ENCODE data around the gene C3. TPM values are rescaled to one million over a fixed set of nuclear protein-coding genes. Genes with fewer than 3 reads are reported as not detected.
A peak's percentile ranks its signal among the peaks of the same experiment; 100 is the strongest.
"Not testable (repeated sequence)": the region's sequence is repeated elsewhere in the genome, so short reads cannot be mapped to it uniquely, and the experiment has no call there.

Gene C3
- total and polyA plus RNA-seq, 10 donors = 5.8 to 182 (median 27.5) TPM

DNA sequence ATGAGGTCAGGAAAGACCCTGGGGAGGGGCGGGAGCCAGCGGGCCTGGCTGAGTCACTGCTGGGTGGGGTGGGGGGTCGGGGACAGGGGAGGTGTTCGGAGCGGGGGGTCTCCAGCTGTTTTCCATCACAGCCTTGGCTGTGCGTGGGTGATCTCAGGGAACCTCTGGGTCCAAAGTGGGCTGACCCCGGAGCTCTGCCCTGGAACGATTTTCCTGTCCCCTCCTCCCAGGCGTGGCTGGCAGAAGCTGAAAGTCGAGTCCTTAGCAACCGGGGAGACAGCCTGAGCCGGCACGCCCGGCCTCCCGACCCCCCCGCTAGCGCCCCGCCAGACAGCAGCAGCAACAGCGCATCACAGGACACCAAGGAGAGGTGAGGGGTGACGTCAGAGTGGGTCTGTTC, 29.6 kb upstream of the C3 start:
- TF ChIP-seq, protein P1, sequence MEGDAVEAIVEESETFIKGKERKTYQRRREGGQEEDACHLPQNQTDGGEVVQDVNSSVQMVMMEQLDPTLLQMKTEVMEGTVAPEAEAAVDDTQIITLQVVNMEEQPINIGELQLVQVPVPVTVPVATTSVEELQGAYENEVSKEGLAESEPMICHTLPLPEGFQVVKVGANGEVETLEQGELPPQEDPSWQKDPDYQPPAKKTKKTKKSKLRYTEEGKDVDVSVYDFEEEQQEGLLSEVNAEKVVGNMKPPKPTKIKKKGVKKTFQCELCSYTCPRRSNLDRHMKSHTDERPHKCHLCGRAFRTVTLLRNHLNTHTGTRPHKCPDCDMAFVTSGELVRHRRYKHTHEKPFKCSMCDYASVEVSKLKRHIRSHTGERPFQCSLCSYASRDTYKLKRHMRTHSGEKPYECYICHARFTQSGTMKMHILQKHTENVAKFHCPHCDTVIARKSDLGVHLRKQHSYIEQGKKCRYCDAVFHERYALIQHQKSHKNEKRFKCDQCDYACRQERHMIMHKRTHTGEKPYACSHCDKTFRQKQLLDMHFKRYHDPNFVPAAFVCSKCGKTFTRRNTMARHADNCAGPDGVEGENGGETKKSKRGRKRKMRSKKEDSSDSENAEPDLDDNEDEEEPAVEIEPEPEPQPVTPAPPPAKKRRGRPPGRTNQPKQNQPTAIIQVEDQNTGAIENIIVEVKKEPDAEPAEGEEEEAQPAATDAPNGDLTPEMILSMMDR (IDR thresholded peaks at IDR 0.05 in 8 of 11, conservative IDR thresholded peaks at IDR 0.05 in 3 of 11) = no peak
- TF ChIP-seq POLR2AphosphoS5 (IDR thresholded peaks at IDR 0.05) (peak in 1 of 3 donors; percentile 30), POLR2A (IDR thresholded peaks at IDR 0.05) (no peak)
- DNase-seq = no peak
- H3K4me3 ChIP-seq = no peak overlapping the region
- 84 to 90% (median 87%) methylated on average over 9 to 20 of the region's 20 CpGs for WGBS, 5 donors
- H3K9me3 ChIP-seq = no peaks in the 10 kb centered on the region
- H3K27me3 ChIP-seq (replicated peaks in 1 of 7) = no peaks in the 10 kb centered on the region
- H3K27ac ChIP-seq = no peak overlapping the region
- H3K4me1 ChIP-seq = peaks cover 6 to 23% (median 17%) of the 10 kb centered on the region in 6 donors
- intact Hi-C loops (cut with DNase I; ENCODE audit: low total_unique reads) = no loop called here
- H3K36me3 ChIP-seq = peaks cover 0 to 90% (median 60%) of the 10 kb centered on the region in 6 donors

DNA sequence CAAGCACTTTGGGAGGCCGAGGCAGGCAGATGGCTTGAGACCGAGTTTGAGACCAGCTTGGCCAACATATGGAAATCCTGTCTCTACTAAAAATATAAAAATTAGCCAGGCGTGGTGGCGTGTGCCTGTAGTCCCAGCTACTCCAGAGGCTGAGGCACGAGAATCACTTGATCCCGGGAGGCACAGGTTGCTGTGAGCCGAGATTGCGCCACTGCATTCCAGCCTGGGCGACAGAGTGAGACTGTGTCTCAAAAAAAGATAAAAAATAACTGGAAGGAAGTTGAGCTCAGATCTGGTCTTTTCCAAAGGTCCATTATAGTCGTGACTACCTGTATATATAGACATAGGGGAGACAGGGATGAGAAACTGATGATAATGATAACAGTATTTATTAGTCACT, 28.1 kb upstream of the C3 start:
- Histone ChIP-seq H3K36me3 (peaks cover 0 to 92% (median 62%) of the 10 kb centered on the region in 6 donors), H3K4me1 (peaks cover 6 to 32% (median 23%) of the 10 kb centered on the region in 6 donors)
- intact Hi-C loops (cut with DNase I; ENCODE audit: low total_unique reads) = loop anchor here (10.0 kb wide), 1 partner anchor 234 kb away; no protein-coding TSS in a partner anchor
- 91 to 96% (median 93%) methylated on average over 10 of the region's 10 CpGs for whole genome bisulfite sequencing, 5 donors
- not testable (repeated sequence) for H3K27ac ChIP-seq; H3K9me3 ChIP-seq; DNase-seq; H3K4me3 ChIP-seq; H3K27me3 ChIP-seq (replicated peaks in 1 of 7)

DNA sequence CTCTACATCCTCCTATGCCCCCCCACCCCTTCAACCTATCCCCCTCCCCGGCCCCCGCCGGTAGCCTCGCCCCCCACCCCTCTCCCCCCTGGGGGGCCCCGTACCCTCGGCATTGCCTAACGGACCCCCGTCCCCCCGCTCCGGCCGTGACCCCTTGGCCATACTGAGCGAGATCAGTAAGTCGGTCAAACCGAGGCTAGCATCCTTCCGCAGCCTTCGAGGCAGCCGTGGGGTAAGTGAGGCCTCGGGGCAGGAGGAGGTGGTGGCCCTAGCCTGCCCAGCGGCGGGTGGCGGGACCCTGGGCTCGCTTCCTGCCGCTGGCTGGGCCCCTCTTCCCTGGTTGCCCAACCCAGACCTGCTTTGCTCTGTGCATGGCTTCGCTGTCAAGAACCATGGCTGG, 25.5 kb upstream of the C3 start:
- Histone ChIP-seq H3K4me3 (no peak overlapping the region), H3K9me3 (no peaks in the 10 kb centered on the region), H3K27ac (no peak overlapping the region), H3K36me3 (peaks cover 0 to 83% (median 48%) of the 10 kb centered on the region in 6 donors), H3K4me1 (peaks cover 0 to 40% (median 23%) of the 10 kb centered on the region in 6 donors), H3K27me3 (replicated peaks in 1 of 7) (peaks cover 0 to 2% (median 0%) of the 10 kb centered on the region in 7 donors)
- intact Hi-C loops (cut with DNase I; ENCODE audit: low total_unique reads) = loop anchor here (10.0 kb wide), 1 partner anchor 231 kb away; no protein-coding TSS in a partner anchor
- WGBS, 5 donors = 89 to 95% (median 91%) methylated on average over 10 to 24 of the region's 24 CpGs
- TF ChIP-seq, protein P1 (IDR thresholded peaks at IDR 0.05 in 8 of 11, conservative IDR thresholded peaks at IDR 0.05 in 3 of 11) = no peak
- no peak for TF ChIP-seq POLR2AphosphoS5 (IDR thresholded peaks at IDR 0.05)
- TF ChIP-seq POLR2A (IDR thresholded peaks at IDR 0.05) = no peak
- DNase-seq = no peak

DNA sequence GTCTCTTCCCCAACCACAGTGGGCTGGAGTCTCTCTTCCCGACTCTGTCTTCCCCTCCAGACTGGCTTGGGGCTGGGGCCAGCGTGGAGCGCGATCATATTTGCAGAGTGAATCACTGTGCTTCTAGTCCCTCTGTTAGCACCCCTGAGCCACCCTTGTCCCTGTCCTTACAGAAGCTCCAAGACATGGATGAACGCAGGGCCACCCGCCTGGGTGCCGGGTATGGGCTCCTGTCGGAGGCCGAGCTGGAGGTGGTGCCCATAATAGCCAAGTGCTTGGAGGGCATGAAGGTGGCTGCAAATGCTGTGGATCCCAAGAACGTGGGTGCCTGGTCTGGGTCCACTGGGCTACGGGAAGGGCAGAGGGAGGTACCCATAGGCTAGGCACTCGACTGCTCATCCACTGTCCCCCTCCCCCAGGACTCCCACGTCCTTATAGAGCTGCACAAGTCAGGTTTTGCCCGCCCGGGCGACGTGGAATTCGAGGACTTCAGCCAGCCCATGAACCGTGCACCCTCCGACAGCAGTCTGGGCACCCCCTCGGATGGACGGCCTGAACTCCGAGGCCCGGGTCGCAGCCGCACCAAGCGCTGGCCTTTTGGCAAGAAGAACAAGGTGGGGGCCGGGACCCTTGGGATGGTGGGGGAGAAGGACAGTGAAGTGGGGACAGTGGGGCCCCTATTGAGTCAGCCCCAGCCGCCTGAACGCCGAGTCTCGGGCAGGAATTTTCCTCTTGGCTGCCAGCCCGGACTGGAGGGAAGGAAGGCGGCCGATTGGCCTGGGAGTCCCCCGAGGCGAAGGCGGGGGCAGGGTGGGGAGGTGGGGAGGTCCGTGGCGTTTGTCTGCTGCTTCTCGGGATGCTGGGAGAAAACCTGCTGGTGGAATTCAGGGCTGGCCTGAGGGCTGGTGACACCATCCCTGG, 24.2 kb upstream of the C3 start:
- intact Hi-C loops (cut with DNase I; ENCODE audit: low total_unique reads) = loop anchor here (10.0 kb wide), 1 partner anchor 230 kb away; no protein-coding TSS in a partner anchor
- 64 to 76% (median 71%) methylated on average over 24 to 41 of the region's 41 CpGs for WGBS, 5 donors
- Histone ChIP-seq H3K27me3 (replicated peaks in 1 of 7) (peaks cover 0 to 15% (median 0%) of the 10 kb centered on the region in 7 donors), H3K27ac (peak overlapping the region in 7 of 8 donors; percentile 22 to 73 (median 59)), H3K4me3 (peak overlapping the region in 1 of 8 donors; percentile 17), H3K9me3 (no peaks in the 10 kb centered on the region), H3K36me3 (peaks cover 0 to 69% (median 37%) of the 10 kb centered on the region in 6 donors), H3K4me1 (peaks cover 0 to 53% (median 36%) of the 10 kb centered on the region in 6 donors)
- no peak for DNase-seq
- TF ChIP-seq POLR2AphosphoS5 (IDR thresholded peaks at IDR 0.05) = peak in 2 of 3 donors; percentile 62 to 70
- TF ChIP-seq POLR2A (IDR thresholded peaks at IDR 0.05) = no peak

All from spleen (tissue), 11 donors.